CD4-positive, alpha-beta T cell treated with Interleukin-2 at 100 ng/mL for 4 hours (primary cell): ENCODE measurements around the gene NGRN.
A peak's percentile ranks its signal among the peaks of the same experiment; 100 is the strongest.

ENCODE experiments used
- DNase-seq: peaks from one replicate; pipeline ENCODE4 v3.0.0-alpha.2; 2020; ENCODE audit warnings: low spot score

Gene NGRN, protein sequence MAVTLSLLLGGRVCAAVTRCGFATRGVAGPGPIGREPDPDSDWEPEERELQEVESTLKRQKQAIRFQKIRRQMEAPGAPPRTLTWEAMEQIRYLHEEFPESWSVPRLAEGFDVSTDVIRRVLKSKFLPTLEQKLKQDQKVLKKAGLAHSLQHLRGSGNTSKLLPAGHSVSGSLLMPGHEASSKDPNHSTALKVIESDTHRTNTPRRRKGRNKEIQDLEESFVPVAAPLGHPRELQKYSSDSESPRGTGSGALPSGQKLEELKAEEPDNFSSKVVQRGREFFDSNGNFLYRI

DNA sequence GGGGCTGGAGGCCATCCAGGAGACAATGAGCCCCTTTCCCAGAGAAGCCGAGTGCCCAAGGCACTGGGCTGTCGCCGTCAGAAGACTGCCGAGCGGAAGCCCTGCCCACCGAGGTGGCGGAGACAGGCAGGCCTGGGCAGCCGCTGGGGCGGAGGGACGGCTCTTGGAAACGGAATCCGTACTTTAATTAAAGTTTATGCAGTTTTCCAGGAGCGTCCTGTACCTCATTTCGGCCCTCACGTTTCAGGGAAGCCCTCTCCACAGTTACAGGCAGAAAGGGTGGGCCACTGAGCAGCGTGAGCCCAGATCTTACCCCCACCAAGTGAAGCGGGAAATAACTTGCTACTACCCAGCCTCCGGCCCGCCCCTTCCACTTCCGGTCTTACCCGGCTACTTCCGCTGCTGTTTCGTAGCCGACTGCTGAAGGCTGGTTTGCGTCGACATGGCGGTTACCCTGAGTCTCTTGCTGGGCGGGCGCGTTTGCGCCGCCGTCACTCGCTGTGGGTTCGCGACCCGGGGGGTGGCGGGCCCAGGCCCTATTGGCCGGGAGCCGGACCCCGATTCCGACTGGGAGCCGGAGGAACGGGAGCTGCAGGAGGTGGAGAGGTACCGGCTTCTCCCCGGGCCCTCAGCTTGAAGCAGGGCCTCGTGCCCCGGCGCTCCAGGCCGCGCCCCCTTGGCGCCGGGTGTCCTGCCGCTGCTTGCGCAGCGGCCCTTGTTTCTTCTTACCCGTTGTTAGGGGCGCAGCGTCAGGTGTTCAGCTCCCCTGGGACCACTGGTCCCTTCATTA lies at the start of gene NGRN:
NGRN (plus strand) TSS at position 402 of the 790 bp plus-strand sequence; CDS start at position 443, 41 bp downstream.
- peak; percentile 90 for DNase-seq

DNA sequence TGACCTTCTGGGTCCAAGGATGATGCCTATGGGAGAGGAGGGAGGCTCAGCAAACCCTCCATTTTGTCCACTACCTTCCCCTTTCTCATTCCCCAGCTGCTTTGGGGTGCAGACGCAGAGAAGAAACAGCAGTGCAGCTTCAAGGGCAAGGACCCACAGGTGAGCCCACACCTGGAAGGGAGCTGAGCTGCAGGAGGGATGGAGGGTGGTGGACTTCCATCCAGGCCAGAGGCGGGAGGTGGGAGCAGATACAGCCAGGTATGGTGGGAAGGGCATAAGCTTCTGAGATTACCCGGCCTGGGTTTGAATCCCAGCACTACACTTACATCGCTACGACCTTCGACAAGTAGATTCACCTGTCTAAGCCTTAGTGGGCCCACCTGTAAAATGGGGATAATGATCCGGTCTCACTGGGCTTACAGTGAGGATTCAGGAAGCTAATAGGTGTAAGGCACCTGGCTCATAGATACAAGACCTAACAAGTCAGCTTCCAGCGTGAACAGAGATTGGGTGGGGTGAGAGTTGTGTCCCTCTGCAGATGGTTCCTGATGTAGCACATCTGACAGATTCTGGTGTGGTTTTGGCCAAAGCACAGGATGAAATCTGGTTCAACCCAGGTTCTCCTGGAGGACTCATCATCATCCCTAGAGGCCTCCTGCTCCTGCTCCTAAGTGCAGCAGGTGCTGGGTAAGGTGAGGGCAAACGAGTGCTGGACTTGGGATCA lies 47.6 kb upstream of the NGRN start:
- DNase-seq, result no peak

DNA sequence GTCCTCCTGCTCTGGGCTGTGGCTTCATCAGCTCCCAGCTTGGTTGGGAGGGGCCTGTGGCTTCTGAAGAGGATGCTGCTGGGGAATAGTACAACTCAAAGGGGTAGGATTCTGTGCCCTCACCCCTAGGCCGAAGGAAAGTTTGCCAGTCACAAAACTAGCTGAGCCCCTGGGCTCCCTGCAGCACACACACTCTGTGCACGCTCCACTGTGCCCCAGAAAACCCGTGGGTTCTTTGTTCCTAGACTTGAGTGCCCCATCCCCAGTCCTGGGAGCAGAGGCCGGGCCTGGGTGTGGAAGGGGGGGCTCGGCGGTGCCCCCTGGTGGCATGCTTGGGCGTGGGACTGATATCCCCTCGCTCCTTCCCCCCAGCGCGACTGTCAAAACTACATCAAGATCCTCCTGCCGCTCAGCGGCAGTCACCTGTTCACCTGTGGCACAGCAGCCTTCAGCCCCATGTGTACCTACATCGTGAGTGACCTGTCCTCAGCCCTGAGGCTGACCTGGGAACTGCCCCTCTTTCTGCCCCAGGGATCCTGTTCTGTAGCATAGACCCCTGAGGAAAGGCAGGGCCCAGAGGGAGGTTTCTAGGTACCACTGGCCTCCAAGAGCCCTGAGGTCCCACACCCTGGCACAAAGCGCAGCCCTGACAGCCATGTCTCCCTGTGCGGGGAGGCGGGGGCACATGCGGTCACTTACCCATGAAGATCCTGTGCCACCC lies 45.9 kb upstream of the NGRN start:
- peak; percentile 44 for DNase-seq

DNA sequence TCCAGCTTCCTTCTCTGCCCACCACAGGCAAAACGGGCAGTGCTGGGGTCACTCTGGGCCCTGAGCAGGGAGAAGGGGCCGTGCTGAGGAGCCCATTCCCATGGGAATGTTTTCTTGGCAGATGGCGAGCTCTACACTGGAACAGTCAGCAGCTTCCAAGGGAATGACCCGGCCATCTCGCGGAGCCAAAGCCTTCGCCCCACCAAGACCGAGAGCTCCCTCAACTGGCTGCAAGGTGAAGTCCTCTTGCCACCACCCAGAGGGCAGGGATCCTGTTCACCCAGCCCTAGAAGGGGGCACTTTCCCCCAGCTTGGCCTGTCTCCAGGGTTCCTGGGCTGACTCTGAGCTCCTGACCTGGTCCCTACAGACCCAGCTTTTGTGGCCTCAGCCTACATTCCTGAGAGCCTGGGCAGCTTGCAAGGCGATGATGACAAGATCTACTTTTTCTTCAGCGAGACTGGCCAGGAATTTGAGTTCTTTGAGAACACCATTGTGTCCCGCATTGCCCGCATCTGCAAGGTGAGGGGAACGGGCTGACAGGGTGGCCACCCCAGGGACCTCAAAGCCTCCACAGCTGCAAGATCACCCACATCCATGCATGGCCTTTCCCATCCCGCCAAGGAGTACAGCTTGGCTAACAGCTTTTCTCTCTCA lies 44.1 kb upstream of the NGRN start:
- DNase-seq, result peak; percentile 24

DNA sequence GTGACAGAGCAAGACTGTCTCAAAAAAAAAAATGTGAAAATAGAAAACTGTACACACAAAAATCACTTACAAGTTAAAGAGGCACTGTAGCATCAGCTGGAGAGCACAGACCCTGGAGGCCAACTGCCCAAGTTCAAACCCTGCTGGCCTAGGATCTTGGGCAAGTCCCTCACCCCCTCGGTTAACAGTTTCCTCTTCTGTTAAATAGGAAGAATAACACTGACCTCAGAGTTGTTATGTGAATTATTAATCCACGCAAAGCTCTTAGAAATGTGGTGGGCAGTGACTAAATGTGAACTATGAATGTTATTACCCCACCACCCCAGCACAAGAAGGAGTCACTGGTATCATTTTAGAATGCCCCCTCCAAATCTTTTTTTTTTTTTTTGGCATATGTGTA lies 42.9 kb upstream of the NGRN start:
- no peak for DNase-seq

DNA sequence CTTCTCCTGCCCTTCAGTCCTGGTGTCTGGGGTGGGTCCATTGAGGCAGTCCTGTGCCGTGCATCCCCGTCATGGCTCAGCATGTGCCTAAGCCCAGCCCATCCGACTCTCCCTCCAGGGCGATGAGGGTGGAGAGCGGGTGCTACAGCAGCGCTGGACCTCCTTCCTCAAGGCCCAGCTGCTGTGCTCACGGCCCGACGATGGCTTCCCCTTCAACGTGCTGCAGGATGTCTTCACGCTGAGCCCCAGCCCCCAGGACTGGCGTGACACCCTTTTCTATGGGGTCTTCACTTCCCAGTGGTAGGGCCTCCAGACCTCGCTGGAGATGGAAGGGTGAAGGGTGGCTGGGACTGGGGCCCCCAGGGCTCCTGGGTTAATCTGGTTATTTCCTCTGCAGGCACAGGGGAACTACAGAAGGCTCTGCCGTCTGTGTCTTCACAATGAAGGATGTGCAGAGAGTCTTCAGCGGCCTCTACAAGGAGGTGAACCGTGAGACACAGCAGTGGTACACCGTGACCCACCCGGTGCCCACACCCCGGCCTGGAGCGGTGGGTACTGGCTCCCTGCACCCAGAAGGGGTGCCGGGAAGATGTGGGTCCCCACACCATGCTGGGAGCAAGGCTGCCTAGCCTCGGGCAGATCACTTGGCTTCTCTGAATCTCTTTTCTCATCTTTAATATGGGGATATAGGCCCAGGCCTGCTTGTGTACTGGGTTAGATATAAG lies 41.9 kb upstream of the NGRN start:
- no peak for DNase-seq

DNA sequence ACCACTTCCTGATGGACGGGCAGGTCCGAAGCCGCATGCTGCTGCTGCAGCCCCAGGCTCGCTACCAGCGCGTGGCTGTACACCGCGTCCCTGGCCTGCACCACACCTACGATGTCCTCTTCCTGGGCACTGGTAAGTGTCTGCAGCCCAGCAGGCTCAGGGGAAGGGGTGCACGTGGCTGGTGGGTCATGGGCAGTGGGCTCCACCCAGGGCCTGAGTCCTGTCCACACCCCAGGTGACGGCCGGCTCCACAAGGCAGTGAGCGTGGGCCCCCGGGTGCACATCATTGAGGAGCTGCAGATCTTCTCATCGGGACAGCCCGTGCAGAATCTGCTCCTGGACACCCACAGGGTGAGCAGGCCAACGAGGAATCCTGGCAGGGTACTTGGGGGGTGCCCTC lies 40.4 kb upstream of the NGRN start:
- no peak for DNase-seq

DNA sequence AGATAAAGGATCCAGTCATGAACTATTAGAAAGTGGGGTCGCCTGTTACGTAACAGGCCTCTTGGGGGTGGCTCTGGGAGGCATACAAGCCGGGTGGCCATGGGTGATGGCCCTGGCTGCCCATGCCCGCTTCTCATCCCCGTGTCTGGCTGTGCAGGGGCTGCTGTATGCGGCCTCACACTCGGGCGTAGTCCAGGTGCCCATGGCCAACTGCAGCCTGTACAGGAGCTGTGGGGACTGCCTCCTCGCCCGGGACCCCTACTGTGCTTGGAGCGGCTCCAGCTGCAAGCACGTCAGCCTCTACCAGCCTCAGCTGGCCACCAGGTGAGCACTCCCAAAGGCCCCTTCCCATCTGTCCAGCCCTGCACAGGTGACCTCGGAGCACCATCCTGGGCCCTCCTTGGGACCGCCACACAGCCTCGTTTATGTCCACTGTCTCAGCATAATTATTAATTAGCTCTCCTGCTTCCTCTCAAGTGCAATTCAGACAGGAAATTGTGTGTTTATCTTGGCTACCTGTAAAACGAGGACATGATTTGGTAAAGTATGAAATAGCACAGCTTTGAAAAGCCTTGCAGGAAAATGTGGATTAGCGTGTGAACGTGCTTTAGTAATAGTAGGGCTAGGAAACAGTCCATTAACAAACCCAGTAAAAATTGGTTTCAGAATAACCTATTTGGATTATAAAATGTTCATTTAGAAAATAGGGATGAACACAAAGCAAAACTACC lies 39.8 kb upstream of the NGRN start:
- no peak for DNase-seq

DNA sequence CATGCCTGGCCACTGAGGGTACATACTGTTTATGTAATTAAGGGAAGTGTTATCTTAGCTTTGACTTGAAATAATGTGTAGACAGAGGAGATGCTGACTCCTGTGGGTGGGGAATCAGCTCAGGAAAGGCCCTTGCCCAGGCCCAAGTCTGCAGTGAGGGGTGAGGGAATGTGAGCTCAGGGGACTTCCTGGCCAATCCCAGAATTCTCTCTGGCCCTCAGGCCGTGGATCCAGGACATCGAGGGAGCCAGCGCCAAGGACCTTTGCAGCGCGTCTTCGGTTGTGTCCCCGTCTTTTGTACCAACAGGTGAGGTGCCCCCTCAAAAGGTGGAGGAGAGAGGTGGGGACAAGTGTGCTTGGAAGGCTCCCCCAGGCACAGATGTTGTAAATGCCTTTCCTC lies 38.1 kb upstream of the NGRN start:
- no peak for DNase-seq

DNA sequence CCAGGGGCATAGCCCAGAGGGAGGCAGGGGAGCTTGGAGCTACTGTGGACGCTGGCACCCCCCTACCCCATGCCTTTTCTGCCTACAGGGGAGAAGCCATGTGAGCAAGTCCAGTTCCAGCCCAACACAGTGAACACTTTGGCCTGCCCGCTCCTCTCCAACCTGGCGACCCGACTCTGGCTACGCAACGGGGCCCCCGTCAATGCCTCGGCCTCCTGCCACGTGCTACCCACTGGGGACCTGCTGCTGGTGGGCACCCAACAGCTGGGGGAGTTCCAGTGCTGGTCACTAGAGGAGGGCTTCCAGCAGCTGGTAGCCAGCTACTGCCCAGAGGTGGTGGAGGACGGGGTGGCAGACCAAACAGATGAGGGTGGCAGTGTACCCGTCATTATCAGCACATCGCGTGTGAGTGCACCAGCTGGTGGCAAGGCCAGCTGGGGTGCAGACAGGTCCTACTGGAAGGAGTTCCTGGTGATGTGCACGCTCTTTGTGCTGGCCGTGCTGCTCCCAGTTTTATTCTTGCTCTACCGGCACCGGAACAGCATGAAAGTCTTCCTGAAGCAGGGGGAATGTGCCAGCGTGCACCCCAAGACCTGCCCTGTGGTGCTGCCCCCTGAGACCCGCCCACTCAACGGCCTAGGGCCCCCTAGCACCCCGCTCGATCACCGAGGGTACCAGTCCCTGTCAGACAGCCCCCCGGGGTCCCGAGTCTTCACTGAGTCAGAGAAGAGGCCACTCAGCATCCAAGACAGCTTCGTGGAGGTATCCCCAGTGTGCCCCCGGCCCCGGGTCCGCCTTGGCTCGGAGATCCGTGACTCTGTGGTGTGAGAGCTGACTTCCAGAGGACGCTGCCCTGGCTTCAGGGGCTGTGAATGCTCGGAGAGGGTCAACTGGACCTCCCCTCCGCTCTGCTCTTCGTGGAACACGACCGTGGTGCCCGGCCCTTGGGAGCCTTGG lies 37.4 kb upstream of the NGRN start:
- DNase-seq, result no peak

DNA sequence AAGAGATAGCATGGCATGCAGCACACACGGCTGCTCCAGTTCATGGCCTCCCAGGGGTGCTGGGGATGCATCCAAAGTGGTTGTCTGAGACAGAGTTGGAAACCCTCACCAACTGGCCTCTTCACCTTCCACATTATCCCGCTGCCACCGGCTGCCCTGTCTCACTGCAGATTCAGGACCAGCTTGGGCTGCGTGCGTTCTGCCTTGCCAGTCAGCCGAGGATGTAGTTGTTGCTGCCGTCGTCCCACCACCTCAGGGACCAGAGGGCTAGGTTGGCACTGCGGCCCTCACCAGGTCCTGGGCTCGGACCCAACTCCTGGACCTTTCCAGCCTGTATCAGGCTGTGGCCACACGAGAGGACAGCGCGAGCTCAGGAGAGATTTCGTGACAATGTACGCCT lies 36.5 kb upstream of the NGRN start:
- no peak for DNase-seq

DNA sequence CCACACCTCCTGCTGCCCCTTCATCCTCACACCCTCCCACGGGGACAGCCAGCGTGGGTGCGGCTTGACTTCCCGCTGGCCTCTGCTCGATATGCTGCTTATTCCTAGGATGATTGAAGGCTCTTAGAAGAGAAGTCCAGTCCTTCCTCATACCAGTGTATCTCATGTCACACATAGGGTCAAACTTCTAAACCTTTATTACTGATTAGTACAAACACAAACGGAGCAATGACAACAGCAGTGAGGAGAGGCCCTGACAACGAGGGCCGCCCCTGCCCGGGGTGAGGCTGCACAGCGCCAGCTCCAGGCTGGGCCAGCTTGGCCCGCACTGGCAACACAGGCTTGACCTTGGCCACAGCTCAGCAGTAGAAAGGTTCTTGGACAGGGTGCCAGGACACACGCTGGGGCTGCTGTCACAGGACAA lies 35.4 kb upstream of the NGRN start:
- no peak for DNase-seq

DNA sequence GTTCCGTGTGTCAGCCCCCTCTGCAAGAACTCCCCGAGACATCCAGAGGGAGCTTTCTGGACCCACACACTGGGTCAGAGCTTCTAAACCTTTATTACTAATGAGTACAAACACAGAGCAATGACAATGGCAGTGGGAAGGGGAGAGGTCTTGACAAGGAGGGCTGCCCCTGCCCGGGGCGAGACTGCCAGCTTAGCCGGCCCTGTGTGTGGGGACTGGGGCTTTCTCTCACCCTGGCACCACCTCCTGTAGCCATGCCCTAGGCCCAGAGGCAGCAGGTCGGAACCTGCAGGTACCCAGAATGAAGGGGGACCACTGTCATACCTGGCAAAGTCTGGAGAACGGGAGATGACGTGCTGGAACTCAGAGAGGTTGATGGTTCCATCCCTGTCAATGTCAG lies 34.9 kb upstream of the NGRN start:
- DNase-seq, result no peak

DNA sequence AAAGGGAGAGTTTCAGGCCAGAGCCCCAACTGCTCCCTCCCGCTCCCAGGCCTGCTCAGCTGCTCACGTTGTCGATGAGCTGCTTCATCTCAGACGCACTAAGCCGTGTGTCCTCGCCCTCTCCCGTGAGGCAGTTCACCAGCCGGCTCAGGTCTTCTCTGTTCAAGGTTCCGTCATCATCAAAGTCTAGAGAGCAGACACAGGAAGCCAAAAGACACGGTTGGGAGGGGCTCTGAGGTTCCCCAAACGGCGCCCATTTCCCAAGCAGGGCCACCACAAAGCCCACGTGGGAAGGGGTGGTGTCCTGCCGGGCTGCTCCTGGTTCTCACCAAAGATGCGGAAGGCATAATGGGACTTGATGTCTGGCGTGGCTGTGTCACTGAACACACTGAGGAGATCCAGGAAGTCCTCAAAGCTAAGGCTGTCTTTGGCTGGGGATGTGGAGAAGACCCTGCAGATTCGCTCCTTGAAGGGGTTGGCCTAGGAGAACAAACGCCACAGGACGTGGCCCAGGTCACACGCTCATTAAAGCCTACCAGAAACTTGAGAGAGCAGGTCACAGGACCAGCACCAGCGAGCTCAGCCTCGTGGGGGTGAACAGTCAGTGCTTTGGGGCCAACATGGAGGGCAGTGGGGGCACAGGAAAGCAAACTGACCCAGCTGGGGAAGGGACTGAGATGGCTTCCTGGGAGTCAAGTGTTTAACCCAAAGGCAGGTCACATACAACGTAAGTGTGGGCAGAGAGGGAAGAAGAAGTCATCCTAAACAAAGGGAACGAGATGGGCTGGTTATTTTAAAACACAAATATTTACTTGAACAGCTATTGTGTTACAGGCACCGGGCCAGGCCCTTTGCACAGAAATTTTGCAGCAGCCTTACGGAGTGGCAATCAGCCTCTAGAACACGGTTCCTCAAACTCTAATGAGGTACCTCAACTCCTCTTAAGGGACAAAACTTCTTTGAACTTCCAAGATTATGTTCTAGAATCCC lies 34.1 kb upstream of the NGRN start:
- peak; percentile 82 for DNase-seq

DNA sequence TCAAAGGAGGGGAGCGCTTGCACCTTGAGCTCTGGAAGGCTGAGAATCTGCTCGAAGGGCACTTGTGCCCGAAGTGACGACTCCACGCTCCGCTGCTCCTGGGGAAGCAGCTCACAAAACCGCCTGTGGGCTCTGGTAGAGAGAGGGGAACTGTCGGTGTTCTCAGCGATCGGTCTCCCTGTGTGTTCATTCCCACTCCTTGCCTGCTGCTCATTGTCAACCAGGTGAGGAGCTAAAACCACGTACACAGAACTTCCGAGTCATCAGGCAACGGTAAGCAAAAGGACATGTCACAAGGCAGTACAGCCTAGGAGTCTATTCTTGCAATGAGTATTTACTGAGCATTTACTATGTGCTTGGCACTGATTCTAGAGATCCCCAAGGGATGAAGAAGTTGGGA lies 33.3 kb upstream of the NGRN start:
- no peak for DNase-seq

DNA sequence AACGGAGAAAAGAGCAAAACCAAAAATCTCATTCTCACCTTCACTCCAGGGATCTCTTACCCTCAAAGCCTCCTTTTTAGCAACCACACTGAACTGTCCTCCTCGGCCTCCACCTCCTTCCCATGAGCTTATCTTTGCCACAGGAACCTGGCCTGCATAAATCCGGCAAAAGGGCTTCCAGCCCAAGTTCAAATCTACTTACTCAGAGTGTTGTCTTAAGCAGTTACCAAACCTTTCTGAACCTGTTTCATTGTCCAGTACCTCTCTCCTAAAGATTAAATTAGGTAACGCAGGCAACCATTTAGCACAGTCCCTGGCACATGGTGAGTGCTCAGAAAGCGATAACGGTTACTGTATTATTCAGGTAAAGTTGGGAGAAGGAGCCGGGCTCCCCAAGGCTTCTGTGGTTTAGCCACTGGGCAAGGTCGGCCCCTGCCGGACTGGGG lies 32.5 kb upstream of the NGRN start:
- DNase-seq, result no peak

DNA sequence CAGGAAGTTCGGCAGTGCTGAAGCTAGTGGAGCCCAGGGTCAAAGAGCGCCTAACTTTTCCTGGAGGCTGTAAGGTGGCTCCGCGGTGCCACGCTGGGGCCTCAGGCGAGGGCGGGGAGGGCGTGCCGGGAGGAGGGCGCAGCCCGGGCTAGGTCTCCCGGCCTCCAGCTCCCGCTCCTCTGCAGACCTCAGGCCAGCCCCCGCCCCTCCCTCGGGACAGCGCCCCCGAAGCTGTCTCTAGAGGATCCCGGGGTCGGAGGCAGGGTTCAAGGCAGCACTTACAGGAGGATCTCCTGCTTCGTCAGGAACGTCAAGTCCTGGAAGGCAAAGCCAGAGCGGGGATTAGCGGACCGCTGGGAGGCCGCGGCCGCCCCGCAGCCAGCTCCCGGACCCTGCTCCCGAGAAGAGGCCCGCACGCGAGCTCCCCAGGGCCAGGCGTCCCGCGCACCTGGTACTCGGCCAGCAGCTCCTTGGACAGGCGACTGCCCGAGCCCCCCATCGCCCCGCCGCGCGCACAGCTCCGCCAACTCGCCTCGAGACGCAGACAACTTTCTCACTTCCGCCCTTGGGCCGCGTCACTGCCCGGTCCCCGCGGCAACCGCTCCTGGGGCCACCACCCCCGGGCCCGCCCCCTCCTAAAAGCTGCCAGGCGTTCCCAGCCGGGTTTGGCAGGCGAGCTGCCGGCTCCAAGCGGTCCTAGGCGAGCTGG lies 31.9 kb upstream of the NGRN start, which contains the start of gene CIB1:
CIB1 (minus strand) TSS at position 555 of the 709 bp plus-strand sequence; CDS start at position 499, 56 bp downstream.
- peak; percentile 97 for DNase-seq
